HG03095 (cell line): ENCODE data around the gene EDEM2.
"Not testable (repeated sequence)": the region's sequence is repeated elsewhere in the genome, so short reads cannot be mapped to it uniquely, and the experiment has no call there.

ENCODE experiments used
- ATAC-seq: cut with Tn5 transposase; IDR thresholded peaks from one replicate; pipeline ENCODE4 v1.9.1; 2021; ENCODE audit warnings: moderate library complexity; ENCODE audit not compliant: unreplicated experiment

Gene EDEM2

DNA sequence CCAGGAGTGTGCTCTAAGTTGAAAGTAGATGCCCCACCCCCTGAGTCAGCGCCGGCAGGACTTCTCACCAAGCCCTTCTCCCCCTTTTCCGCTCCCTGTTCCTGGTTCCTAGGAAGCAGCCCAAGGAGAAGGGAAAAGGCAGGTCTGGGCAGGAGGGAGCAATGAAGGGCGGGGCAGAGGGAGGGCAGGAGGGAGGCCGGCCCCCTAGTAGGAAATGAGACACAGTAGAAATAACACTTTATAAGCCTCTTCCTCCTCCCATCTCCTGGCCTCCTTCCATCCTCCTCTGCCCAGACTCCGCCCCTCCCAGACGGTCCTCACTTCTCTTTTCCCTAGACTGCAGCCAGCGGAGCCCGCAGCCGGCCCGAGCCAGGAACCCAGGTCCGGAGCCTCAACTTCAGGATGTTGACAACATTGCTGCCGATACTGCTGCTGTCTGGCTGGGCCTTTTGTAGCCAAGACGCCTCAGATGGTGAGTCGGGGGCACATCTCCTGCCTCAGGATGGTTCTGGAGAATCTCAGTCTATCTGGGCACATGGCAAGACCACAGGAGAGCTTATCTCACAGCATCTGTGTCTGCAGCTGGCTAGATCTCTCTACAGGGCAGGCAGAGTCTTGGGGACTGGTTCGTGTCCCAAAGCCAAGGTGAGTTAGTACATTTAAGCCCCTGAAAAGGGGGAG, 24.8 kb upstream of the EDEM2 start, which contains the start of gene PROCR:
PROCR (plus strand) TSS at position 320 of the 681 bp plus-strand sequence; CDS start at position 403, 83 bp downstream.
- no peak for ATAC-seq

- ATAC-seq = no peak
These were observed 24.3 kb upstream of the EDEM2 start for GRCh38 chr20:35171438-35171752.

DNA sequence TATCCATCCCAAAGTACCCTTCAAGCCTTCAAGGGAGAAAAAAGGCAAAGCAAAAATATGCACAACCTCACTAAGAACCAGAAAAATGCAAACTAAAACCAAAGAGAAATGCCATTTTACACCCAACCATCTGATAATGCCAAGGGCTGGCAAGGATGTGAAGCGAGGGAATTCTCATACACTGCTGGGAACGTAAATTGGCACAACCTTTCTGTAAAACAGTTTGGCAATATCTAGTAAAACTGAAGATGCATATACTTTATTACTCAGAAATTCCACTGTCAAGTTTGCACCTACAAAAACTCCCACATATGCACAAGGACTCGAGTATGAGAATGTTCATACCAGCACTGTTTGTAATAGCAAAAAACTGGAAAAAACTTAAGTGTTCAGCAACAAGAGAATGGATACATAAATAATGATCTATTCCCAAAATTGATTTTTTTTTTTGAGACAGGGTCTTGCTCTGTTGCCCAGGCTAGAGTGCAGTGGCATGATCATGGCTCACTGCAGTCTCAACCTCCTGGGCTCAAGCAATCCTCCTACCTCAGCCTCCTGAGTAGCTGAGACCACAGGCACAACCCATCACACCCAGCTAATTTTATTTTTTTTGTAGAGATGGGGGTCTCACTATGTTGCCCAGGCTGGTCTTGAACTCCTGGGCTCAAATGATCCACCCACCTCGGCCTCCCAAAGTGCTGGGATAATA, 21.7 kb upstream of the EDEM2 start:
- ATAC-seq = not testable (repeated sequence)

- no peak for ATAC-seq
These were observed 20.7 kb upstream of the EDEM2 start for GRCh38 chr20:35167787-35168186.

DNA sequence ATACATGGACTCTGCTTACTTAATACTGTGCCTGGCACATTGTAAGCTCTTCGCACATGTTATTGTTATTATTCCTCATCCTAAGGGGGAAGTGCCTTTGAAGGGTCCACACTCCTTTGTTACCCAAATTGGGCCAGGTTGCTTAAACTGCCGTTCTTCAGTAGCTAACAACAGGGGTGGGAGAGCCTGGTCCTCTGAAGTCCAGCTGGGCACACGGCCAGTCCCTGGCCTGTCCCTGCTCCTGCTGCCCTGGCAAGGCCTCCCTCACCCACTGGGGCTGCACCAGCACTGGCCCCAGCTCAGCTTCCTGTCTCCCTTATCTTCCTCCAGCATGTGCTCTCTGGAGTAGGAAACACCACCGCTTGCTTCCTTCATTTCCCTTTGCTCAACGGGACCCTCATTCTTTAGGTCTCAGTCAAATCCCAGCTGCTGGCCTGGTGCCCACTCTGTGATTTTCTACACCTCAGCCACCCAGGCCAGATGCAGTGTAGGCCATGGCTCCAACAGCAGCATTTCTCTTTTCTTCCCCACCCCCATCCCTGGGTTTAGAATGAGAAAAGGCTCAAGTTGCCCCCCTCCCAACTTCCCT, 19.2 kb upstream of the EDEM2 start:
- no peak for ATAC-seq

DNA sequence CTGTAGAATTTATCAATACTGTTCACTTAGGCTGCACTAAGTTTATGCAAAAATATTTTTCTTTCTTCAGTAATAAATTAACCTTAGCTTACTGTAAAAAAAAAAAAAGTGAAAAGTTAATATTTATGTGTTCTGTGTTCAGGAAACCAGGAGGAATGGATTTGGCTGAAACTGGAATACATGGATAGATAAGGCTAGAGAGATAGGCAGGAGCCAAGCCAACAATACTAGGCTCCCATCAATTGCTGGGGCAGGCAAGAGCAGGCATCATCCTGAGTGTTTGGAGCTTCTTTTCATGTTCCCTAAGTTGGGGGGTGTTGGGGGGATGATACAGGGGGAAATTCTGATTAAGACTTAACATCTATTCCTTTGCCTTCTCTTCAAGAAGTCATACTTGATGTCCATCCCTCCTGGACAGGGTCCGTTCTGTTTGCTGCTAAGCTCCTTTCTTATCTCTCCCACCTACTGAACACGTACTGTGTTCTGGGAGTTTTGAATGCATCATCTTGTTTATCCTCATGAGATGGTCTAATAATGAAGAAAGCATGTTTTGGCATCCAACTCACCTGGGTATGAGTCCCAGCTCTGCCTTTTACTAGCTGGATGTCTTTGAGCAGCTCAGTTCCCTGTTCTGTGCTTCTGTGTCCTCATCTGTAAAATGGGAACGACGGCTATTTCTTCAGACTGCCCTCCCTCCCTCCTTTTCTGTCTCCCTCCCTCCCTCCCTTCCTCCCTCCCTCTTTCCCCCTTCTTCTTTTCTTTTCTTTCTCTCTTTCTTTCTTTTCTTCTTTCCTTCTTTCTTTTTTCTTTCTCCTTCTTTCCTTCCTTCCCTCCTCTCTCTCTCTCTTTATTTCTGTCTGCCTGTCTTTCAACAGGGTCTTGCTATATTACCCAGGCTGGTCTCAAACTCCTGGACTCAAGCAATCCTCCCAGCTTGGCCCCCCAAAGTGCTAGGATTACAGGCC, 18.4 kb upstream of the EDEM2 start:
- ATAC-seq = no peak

- not testable (repeated sequence) for ATAC-seq
These were observed 17.4 kb upstream of the EDEM2 start for GRCh38 chr20:35164531-35164930.

DNA sequence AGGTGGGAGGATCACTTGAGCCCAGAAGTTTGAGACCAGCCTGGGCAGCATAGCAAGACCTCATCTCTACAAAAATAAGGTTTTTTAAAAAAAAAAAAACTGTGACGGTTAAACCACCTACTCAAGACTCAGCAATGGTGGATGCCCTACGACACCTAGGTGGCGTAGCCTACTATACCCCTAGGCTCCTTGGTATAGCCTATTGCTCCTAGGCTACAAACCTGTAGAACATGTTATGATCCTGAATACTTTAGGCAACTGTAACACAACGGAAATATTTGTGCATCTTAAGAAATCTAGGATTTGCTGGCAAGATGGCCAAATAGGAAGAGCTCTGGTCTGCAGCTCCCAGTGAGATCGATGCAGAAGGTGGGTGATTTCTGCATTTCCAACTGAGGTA, 13.2 kb upstream of the EDEM2 start:
- not testable (repeated sequence) for ATAC-seq

- ATAC-seq = no peak
These were observed 9.8 kb upstream of the EDEM2 start for GRCh38 chr20:35156978-35157377.

- no peak for ATAC-seq
These were observed 8.8 kb upstream of the EDEM2 start for GRCh38 chr20:35155936-35156335.

DNA sequence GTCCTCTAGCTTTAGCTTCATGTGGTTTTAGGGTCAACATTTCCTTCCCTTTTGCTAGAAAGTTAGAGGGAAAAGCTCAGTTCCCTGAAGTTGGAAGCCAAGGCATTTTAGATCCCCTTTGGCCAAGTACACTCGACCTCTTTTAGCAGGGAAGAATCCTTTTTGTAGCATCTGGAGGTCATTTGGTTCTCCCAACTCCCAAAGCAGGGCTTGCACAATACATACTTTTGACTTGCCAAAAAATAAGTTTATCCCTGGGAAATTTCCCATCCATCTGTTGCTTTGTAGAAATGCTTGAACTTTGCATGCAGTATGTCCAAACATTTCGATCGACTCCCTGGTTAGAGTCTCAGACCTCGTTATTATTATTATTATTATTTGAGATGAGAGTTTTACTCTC, 4.6 kb upstream of the EDEM2 start:
- ATAC-seq = no peak

GRCh38 chr20:35150846-35151579, 3.9 kb upstream of the EDEM2 start:
- no peak for ATAC-seq

- ATAC-seq = peak; percentile 8
These were observed 487 bp upstream of the EDEM2 start for GRCh38 chr20:35147575-35148071.

DNA sequence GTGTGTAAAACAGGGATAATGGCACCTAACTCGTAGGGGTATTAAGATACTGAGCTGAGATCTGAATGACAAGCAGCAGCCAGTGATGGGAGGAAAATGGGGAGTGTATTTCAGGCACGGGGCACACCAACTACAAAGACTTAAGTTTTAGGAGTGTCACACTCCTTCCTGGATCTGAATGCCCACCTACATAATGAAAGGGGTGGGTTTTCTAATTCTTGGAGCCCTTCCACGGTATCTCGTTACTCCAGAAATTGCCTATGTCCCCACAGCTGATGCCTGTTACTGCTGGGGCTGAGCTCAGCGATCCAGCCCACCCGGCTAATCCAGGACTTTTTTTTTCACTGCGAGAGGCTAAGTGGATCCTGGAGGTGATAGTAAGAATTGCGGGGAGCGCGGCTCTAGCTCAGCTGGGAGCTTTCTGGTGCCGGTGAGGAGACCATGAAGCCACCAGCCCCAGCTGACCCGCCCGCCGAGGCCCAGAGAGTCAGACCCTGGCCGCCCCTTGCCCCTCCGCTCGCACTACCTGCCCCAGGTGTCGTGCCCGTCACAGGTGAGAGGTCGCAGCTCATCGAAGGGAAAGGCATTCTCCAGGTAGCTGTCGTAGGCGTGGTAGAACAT, 727 bp downstream of the EDEM2 start:
- ATAC-seq = no peak

GRCh38 chr20:35145141-35145564, 2.0 kb downstream of the EDEM2 start:
- no peak for ATAC-seq

- no peak for ATAC-seq
These were observed 2.4 kb downstream of the EDEM2 start for GRCh38 chr20:35144694-35145093.

GRCh38 chr20:35135867-35136586, 11.1 kb downstream of the EDEM2 start:
- ATAC-seq = no peak

DNA sequence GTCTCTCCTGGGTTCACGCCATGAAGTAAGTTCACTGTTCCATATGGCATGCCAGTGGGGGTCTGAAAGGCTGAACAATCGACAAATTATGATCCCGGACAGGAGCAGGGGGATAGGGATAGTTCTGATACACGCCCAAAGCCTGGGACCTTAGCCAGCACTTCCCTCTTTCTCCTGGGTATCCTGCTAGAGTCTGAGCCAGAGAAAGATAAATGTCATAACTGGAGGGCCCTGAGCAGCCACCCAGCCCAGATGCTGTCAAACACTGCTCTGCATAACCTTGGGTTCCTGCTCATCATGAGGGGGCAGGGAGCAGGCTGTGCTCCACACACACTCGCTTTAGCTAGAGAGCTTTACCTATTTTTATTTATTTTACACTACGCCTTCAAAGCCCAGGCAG, 12.3 kb downstream of the EDEM2 start:
- ATAC-seq = no peak

DNA sequence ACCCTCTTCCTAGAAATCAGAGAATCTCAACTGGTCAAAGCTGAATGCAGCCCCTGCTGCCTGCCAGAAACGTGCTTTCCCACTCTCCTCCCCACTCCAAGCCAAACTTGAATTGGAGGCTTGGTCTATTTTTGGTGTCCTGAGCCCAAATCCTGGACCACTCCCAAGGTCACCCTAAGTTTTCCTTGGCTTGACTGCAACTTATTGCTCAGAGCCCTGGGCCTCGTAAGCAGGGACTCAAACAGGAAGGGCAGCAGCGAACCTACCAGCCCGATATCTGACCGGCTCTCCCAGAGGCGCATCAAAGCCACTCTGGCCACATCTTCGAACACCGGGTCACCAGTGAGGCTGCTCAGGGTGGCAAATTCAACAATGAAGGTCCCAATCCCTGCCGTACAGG, 12.7 kb downstream of the EDEM2 start:
- no peak for ATAC-seq
